ENCODE measurements around the gene TES.

DNA sequence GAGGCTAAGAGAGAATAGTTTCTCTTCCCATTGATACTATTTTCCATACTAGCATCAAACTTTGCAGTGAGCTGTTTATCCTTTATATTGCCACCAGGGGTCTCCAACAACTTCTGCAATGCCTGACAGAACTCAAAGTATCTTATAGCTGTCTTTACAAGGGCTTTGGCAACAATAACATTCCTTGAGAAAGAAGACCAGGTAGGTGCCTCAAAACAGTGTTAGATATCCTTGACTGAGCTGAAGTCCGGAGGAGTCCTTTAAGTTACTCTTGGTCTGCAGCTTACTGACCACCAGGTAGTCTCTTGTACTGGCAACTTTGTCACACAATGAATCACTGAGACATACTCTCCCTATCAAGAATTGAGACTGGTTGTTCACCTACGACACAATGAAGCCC is 30.0 kb upstream of the TES start:
- TF ChIP-seq SRSF9 (IDR thresholded peaks at IDR 0.05; ENCODE audit: borderline replicate concordance, insufficient read depth, low read depth, low read length, poor library complexity, severe bottlenecking) (no peak), CBX5 (CRISPR knock-in tag; IDR thresholded peaks at IDR 0.05; ENCODE audit: borderline replicate concordance) (no peak), POLR2A (IDR thresholded peaks at IDR 0.05; ENCODE audit: insufficient read depth in 1 of 2, low read depth in 2 of 2, low read length in 2 of 2) (no peak)

All from HepG2 (cell line).